Measurements from ENCODE around the gene TM4SF5.

The TM4SF5 gene

GRCh38 chr17:4771519-4772234 lies at the start of gene TM4SF5:
Gene TM4SF5, plus strand, starts transcription at chr17:4771886. Its CDS starts 37 bp downstream, at chr17:4771923.
- no peak for DNase-seq
- TF ChIP-seq CTCF (IDR thresholded peaks at IDR 0.05) = no peak
- Histone ChIP-seq H3K4me3 (no peak within 1 kb of the TSS), H3K27me3 (peaks cover 0 to 24% of the 10 kb centered on the region in 2 donors), H3K9me3 (no peaks in the 10 kb centered on the region), H3K27ac (no peak within 1 kb of the TSS), H3K36me3 (no peaks in the 10 kb centered on the region), H3K4me1 (no peaks in the 10 kb centered on the region)
- intact Hi-C loops (cut with DNase I; ENCODE audit: low total_unique reads) = no loop called here

GRCh38 chr17:4722678-4723240 lies 48.9 kb upstream of the TM4SF5 start:
- no peak for TF ChIP-seq CTCF (IDR thresholded peaks at IDR 0.05)
- H3K4me1 ChIP-seq = no peaks in the 10 kb centered on the region
- DNase-seq = no peak
- H3K9me3 ChIP-seq = no peaks in the 10 kb centered on the region
- intact Hi-C loops (cut with DNase I; ENCODE audit: low total_unique reads) = no loop called here
- no peaks in the 10 kb centered on the region for H3K27me3 ChIP-seq
- H3K4me3 ChIP-seq = no peak overlapping the region
- no peak overlapping the region for H3K27ac ChIP-seq
- H3K36me3 ChIP-seq = peaks cover 0 to 27% (median 6%) of the 10 kb centered on the region in 3 donors

GRCh38 chr17:4724650-4725049 lies 47.0 kb upstream of the TM4SF5 start:
- no peak for DNase-seq
- H3K36me3 ChIP-seq = peaks cover 0 to 11% (median 0%) of the 10 kb centered on the region in 3 donors
- H3K9me3 ChIP-seq = no peaks in the 10 kb centered on the region
- H3K27me3 ChIP-seq = no peaks in the 10 kb centered on the region
- H3K27ac ChIP-seq = no peak overlapping the region
- no peak overlapping the region for H3K4me3 ChIP-seq
- no peaks in the 10 kb centered on the region for H3K4me1 ChIP-seq
- no peak for TF ChIP-seq CTCF (IDR thresholded peaks at IDR 0.05)
- intact Hi-C loops (cut with DNase I; ENCODE audit: low total_unique reads) = no loop called here

GRCh38 chr17:4725646-4726310 lies 45.9 kb upstream of the TM4SF5 start:
- H3K4me3 ChIP-seq = no peak overlapping the region
- no peak for TF ChIP-seq CTCF (IDR thresholded peaks at IDR 0.05)
- no peak overlapping the region for H3K27ac ChIP-seq
- peaks cover 0 to under 1% (median 0%) of the 10 kb centered on the region in 3 donors for H3K36me3 ChIP-seq
- no peaks in the 10 kb centered on the region for H3K9me3 ChIP-seq
- peaks cover 0 to 5% (median 4%) of the 10 kb centered on the region in 4 donors for H3K4me1 ChIP-seq
- intact Hi-C loops (cut with DNase I; ENCODE audit: low total_unique reads) = no loop called here
- no peaks in the 10 kb centered on the region for H3K27me3 ChIP-seq
- DNase-seq = no peak

- Histone ChIP-seq H3K27me3 (no peaks in the 10 kb centered on the region), H3K9me3 (no peaks in the 10 kb centered on the region), H3K27ac (no peak overlapping the region), H3K36me3 (peaks cover 0 to 6% (median 0%) of the 10 kb centered on the region in 3 donors), H3K4me3 (no peak overlapping the region), H3K4me1 (peaks cover 0 to 16% (median 7%) of the 10 kb centered on the region in 4 donors)
- intact Hi-C loops (cut with DNase I; ENCODE audit: low total_unique reads) = no loop called here
- no peak for TF ChIP-seq CTCF (IDR thresholded peaks at IDR 0.05)
- no peak for DNase-seq
These were observed 43.6 kb upstream of the TM4SF5 start for GRCh38 chr17:4728124-4728523.

Data from tibial artery (tissue), 4 donors.